HepG2 (cell line): ENCODE results near the gene NSUN6. TPM values are rescaled to one million over a fixed set of nuclear protein-coding genes. Genes with fewer than 3 reads are reported as not detected.
"Not testable (repeated sequence)": the region's sequence is repeated elsewhere in the genome, so short reads cannot be mapped to it uniquely, and the experiment has no call there.

Experiments
- AHDC1 ChIP-seq: sonication (generic); formaldehyde crosslinking; IDR thresholded peaks from 2 replicates; pipeline ENCODE4 v1.5.1; 2020; ENCODE audit warnings: mild to moderate bottlenecking, missing genetic modification reagents, borderline replicate concordance
- ARID3A ChIP-seq: IDR thresholded peaks from 2 replicates; pipeline ENCODE4 v1.6.1; 2012; ENCODE audit warnings: low read depth, low read length, improper control_type of control experiment
- ELF1 ChIP-seq: sonication (generic); formaldehyde crosslinking; IDR thresholded peaks from 2 replicates; pipeline ENCODE4 v1.4.0; 2020; ENCODE audit warnings: missing genetic modification reagents
- FOXJ3 ChIP-seq: sonication (generic); formaldehyde crosslinking; IDR thresholded peaks from 2 replicates; pipeline ENCODE4 v1.4.0; 2020; ENCODE audit warnings: missing genetic modification reagents, mild to moderate bottlenecking, borderline replicate concordance
- FOXP1 ChIP-seq, 2 experiments: fragments of 450-650 bp in 1 of 2; IDR thresholded peaks; 2 replicates each; pipeline ENCODE4 v1.6.1; 2017 to 2018; ENCODE audit warnings: antibody characterized with exemption in 1 of 2
- HMG20A ChIP-seq: IDR thresholded peaks from 2 replicates; pipeline ENCODE4 v1.6.1; 2016; ENCODE audit warnings: borderline replicate concordance
- HNF4A ChIP-seq: sonication (generic); formaldehyde crosslinking; IDR thresholded peaks from 2 replicates; pipeline ENCODE4 v1.4.0; 2020; ENCODE audit warnings: missing genetic modification reagents
- KDM6A ChIP-seq: IDR thresholded peaks from 2 replicates; pipeline ENCODE4 v1.6.1; 2016; ENCODE audit warnings: low read depth
- KLF11 ChIP-seq: IDR thresholded peaks from 2 replicates; pipeline ENCODE4 v1.6.1; 2016; ENCODE audit warnings: missing compliant biosample characterization
- KLF6 ChIP-seq: IDR thresholded peaks from 2 replicates; pipeline ENCODE4 v1.8.0; 2016; ENCODE audit warnings: missing biosample characterization, missing genetic modification reagents
- PHF21A ChIP-seq: sonication (generic); formaldehyde crosslinking; IDR thresholded peaks from 2 replicates; pipeline ENCODE4 v1.5.0; 2020; ENCODE audit warnings: mild to moderate bottlenecking, missing genetic modification reagents
- PHF5A ChIP-seq: IDR thresholded peaks from one replicate; pipeline ENCODE4 v1.6.1; 2018; ENCODE audit warnings: low read depth, missing genetic modification reagents; ENCODE audit not compliant: unreplicated experiment
- POGZ ChIP-seq: sonication (generic); formaldehyde crosslinking; IDR thresholded peaks from 2 replicates; pipeline ENCODE4 v1.4.0; 2020; ENCODE audit warnings: mild to moderate bottlenecking, missing genetic modification reagents
- TBL1XR1 ChIP-seq: fragments of 150-350 bp; IDR thresholded peaks from 2 replicates; pipeline ENCODE4 v1.6.1; 2014; ENCODE audit warnings: borderline replicate concordance, low read length; ENCODE audit not compliant: partially characterized antibody
- THRA ChIP-seq: sonication (generic); formaldehyde crosslinking; IDR thresholded peaks from 2 replicates; pipeline ENCODE4 v1.4.0; 2020; ENCODE audit warnings: missing genetic modification reagents, borderline replicate concordance
- ZGPAT ChIP-seq: IDR thresholded peaks from 2 replicates; pipeline ENCODE4 v1.6.1; 2016; ENCODE audit warnings: mild to moderate bottlenecking
- ZNF280D ChIP-seq: sonication (generic); formaldehyde crosslinking; IDR thresholded peaks from 2 replicates; pipeline ENCODE4 v1.5.1; 2020; ENCODE audit warnings: mild to moderate bottlenecking, missing genetic modification reagents
- polyA plus RNA-seq, 8 experiments: library from polyadenylated mRNA; depleted of rRNA in 3 of 8; stranded (reverse) in 7 of 8; unstranded in 1 of 8; fragments of >200 nt; fragmentation: Illumina TruSeq in 4 of 8; extraction: Trizol in 4 of 8; gene quantifications; 2 replicates each; pipeline versions ENCODE4 v1.2.1 to v1.2.3, GENCODE V29; 2011 to 2016; ENCODE audit warnings: low read depth in 4 of 8, missing spikeins in 1 of 8, mixed read lengths in 1 of 8; ENCODE audit not compliant: insufficient read depth in 1 of 8
- total RNA-seq, 5 experiments: library from RNA; depleted of rRNA; stranded (reverse); fragments of >200 nt; fragmentation: Illumina TruSeq; extraction: Trizol; gene quantifications; 2 replicates each; pipeline ENCODE4 v1.2.3, GENCODE V29; 2016; ENCODE audit warnings: low read depth in 1 of 5

NSUN6 gene
- total and polyA plus RNA-seq, 2 of the 13 experiments (the other 11 are each of a cell fraction or from before 2014, with no cell fraction given): 17.2 to 19.3 TPM

- TF ChIP-seq ZGPAT: peak; percentile 84
- TF ChIP-seq KDM6A (CRISPR knock-in tag): peak; percentile 80
- peak; percentile 69 for TF ChIP-seq TBL1XR1
- TF ChIP-seq FOXJ3 (CRISPR knock-in tag): peak; percentile 78; the same call in 1 of the 2 replicates
- TF ChIP-seq ARID3A: peak; percentile 73
- TF ChIP-seq FOXP1 (IDR thresholded peaks at IDR 0.05): not testable (repeated sequence)
- TF ChIP-seq FOXP1 (CRISPR knock-in tag; IDR thresholded peaks at IDR 0.05): peak; percentile 88
- TF ChIP-seq PHF5A (CRISPR knock-in tag): peak; percentile 31
- peak; percentile 21; the same call in 1 of the 2 replicates for TF ChIP-seq PHF21A (CRISPR knock-in tag)
- TF ChIP-seq HNF4A (CRISPR knock-in tag): peak; percentile 81
- TF ChIP-seq ZNF280D (CRISPR knock-in tag): peak; percentile 75
- peak; percentile 68; the same call in 1 of the 2 replicates for TF ChIP-seq KLF11 (CRISPR knock-in tag)
- TF ChIP-seq POGZ (CRISPR knock-in tag): peak; percentile 48; the same call in 1 of the 2 replicates
- TF ChIP-seq KLF6 (CRISPR knock-in tag): peak; percentile 53; the same call in 1 of the 2 replicates
- TF ChIP-seq AHDC1 (CRISPR knock-in tag): peak; percentile 78; the same call in 1 of the 2 replicates
- TF ChIP-seq HMG20A (CRISPR knock-in tag): peak; percentile 79; the same call in 1 of the 2 replicates
- peak; percentile 62; the same call in 1 of the 2 replicates for TF ChIP-seq ELF1 (CRISPR knock-in tag)
- peak; percentile 62; the same call in 1 of the 2 replicates for TF ChIP-seq THRA
Observed at GRCh38 chr10:18637400-18637799, 14.0 kb downstream of the NSUN6 start (continued).
